Measurements from ENCODE around the gene ZNF787.

ZNF787 gene

DNA sequence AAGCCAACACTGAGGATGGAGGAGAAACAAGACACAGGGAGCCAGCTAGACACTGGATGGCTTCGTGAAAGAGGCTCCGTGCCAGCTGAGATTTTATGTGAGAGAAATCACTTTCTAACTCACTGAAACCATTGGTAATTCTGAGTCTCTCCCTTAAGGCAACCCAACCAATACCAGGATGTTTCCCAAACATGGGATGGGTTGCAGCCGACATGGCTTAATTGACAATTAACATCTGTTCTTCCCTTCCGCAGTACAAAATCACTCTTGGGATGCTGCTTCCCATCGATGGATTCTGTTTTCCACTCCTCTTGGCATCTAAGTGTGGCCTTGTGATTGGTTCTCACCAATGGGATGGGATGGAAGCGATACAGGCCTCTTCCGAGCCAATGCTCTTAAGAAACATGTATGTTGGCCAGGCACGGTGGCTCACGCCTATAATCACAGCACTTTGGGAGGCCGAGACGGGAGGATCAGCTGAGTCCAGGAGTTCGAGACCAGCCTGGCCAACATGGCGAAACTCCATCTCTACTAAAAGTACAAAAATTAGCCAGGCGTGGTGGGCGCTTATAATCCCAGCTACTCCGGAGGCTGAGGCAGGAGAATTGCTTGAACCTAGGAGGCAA is 2.3 kb upstream of the ZNF787 start:
- in situ Hi-C loops (cut with MboI; ENCODE audit: low sequenced_read_pairs): no loop called here

DNA sequence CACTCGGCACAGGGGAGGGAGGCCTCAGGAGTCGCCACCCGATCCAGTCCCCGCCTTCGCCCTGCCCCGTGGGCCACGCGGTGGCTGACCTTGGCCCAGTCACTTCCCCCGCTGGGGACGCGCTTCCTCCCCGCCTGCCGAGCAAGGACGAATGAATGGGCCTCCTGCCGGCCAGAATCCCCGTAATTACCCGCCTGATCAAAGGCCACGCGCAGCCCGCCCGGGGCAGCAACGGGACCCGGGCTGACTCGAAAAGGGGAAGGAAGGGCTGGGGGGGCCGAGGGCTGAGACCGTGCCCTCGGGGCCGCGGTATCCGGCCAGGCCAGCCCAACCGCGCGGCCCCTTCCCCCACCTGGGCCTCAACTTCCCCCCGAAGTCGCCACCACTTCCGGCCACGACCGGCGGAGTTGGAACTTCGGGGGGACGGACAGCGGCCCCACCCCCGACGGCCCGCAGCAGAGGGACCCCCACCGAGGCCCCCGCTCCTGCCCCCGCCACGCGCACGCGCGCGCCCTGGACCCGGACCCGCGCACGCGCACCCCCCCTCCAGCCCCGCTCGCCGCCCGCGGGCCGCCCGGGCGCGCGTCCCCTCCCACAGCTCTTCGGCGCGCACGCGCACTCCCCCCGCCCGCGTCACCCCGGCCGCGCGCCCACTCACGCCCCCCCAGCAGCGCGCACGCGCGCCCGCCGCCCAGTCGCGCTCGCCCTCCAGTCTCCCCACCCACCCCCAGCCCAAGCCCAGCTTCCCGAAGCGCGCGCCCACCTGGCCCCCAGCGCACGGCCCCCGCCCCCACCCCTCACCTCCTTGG is 520 bp downstream of the ZNF787 start:
- in situ Hi-C loops (cut with MboI; ENCODE audit: low sequenced_read_pairs): no loop called here

DNA sequence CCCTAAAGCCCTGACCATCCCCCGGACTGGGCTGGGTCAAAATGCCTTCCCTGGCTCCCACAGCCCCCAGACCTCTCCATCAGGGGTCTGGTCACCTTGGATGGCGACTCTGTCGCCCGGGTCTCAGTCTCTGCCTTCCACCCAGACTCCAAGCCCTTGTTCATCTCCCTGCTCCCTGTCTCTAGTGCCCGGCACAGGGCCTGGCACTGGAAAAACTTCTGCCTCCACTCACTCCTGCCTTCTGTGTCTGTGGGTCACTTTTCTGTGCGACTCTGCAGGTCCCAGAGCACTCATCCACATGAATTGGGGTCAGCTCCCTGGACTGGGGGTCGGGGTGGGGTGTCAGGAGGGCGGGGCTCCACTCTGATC is 1.1 kb downstream of the ZNF787 start:
- in situ Hi-C loops (cut with MboI; ENCODE audit: low sequenced_read_pairs): no loop called here

DNA sequence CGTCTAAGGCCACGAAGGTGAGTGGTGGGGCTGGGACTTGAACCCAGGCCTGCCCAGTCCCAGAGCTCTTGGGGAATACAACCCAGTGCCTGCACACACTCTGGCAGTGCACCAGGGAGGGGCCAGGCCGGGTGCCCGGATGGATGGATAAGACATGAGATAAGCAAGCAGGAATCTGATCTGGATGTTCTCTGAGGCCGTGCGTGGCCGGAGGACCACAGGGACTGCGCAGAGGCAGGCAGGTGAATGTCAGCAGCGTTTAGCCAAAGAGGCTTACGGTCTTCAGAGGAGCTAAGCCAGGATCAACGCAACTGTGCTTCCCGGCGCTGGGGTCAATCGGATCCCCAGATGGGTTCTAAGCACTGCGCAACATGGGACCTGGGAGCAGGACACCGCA is 1.5 kb downstream of the ZNF787 start:
- in situ Hi-C loops (cut with MboI; ENCODE audit: low sequenced_read_pairs): no loop called here

DNA sequence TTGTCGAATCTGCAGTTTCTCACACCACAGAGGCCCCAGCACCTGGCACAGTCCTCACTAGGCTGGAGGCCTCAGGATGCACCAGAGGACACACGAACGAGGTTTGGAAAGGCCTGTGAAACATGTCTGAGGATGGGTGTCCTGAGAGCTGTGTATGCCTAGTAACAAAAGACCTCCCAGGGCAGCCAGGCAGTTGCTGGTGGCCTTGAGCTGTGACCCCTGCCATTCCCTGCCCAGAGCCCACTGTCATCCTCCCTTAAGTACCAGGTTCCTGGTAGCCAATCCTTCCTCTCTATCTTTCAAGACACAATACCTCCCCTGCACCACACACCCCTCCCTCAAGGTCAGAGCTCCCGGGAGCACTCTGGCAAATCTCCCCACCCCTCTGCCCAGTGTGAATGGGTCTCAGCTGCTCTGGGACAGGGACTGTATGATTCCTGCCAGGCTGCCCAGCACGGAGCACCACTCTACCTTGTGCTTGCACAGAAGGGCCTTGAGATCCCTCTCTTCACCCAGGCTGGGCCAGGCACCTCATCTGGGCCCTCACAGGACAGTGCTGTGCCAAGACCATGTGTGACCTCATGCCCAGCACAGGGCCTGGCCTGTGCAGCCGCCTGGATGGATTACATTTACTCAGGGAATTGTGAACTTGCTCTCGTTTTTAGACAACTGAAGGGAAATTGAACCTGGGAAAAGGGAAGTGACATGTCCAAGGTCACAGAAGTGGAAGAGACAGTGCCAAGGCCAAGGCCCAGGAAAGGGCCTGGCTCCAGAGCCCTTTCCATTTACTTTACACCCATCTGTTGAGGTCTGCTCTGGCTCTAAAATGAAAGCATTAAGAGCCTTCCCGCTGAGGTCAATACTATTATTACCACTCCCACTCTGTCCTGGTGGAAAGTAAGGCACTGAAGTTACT is 2.2 kb downstream of the ZNF787 start:
- in situ Hi-C loops (cut with MboI; ENCODE audit: low sequenced_read_pairs): no loop called here

DNA sequence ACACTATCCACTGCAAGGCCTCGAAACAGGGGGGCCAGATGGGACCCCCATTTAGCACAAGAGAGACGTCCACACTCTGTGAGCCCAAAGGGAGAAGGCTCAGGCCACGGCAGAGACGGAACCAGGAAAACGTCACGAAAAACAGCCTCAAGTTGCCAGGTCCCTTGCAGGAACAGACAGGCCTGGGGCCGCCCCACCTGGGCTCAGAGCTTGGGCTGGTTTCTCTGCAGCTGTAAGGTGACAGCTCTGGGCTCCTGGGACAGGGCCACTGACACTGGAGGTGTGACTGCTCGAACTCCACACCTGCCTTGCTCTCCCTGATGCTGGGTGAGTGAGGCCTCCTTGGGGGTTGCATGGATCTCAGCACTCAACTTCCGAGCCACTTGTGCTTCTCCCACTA is 3.2 kb downstream of the ZNF787 start:
- in situ Hi-C loops (cut with MboI; ENCODE audit: low sequenced_read_pairs): no loop called here

DNA sequence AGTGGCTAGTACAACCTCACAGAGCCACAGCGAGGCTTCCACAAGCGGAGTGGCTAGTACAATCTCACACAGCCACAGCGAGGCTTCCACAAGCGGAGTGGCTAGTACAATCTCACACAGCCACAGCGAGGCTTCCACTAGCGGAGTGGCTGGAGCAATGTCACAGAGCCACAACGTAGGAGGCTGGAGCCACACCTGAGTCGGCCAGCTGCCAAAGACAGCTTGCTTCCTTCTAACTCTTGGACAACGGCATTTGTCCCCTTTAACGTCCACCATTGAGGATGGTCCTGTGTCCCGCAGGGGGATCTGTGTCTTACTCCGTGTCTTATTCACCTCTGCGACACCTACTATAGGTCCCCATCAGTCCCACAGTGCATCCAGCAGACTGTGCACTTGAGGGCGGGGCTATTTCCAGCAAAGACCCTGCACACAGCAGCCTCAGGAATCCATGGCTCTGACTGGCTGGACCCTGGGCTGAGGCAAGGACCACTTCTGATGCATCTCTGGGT is 3.7 kb downstream of the ZNF787 start:
- in situ Hi-C loops (cut with MboI; ENCODE audit: low sequenced_read_pairs): no loop called here

DNA sequence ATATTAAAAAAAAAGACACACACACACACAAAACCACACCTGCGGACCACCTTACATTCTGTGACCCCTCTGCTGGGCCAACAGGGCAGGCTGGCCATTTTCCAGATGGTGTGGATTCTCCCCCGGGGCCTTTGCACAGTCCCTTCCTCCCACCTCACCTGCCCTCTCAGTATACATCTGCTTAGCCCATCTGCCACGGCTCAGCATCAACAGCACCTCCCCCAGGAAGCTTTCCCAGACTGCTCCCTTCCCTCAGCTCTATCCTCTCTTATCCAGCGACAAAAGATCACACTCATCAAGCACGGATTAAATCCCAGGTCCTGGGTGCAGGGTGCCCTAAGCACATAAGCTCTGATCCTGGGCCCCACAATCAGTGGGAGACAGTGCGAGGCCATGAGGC is 4.5 kb downstream of the ZNF787 start:
- in situ Hi-C loops (cut with MboI; ENCODE audit: low sequenced_read_pairs): no loop called here

DNA sequence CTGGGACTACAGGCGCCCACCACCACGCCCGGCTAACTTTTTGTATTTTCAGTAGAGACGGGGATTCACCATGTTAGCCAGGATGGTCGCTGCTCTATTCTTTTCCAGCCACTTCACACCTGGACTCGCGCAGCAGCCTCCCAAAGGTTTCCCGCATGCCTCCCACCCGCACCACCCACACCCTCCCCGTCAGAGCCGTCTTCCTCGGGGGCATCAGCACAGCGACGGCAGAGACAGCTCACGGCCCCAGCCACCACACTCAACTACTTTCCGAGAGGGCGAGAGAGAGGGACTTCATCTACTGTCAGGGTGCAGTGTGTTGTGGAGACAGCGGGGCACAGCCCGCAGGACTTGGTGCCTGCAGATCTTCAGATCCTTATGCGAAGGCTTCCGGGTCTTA is 5.6 kb downstream of the ZNF787 start:
- in situ Hi-C loops (cut with MboI; ENCODE audit: low sequenced_read_pairs): no loop called here

DNA sequence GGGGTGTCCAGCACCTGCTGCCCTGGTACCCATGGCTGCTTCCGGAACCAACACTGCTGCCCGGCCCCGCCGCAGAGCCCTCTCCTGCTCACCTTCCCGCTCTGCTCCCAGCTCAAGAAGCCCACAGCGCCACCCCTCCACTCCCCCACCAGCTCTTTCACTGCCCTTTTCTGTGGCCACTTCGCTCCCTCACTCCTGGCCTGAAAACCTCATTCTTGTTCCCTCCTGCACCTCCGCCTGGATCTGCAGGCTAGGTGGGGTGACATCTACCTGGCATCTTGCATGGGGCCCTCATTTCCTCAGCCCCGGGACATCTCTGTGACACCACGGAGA is 6.4 kb downstream of the ZNF787 start:
- in situ Hi-C loops (cut with MboI; ENCODE audit: low sequenced_read_pairs): no loop called here

DNA sequence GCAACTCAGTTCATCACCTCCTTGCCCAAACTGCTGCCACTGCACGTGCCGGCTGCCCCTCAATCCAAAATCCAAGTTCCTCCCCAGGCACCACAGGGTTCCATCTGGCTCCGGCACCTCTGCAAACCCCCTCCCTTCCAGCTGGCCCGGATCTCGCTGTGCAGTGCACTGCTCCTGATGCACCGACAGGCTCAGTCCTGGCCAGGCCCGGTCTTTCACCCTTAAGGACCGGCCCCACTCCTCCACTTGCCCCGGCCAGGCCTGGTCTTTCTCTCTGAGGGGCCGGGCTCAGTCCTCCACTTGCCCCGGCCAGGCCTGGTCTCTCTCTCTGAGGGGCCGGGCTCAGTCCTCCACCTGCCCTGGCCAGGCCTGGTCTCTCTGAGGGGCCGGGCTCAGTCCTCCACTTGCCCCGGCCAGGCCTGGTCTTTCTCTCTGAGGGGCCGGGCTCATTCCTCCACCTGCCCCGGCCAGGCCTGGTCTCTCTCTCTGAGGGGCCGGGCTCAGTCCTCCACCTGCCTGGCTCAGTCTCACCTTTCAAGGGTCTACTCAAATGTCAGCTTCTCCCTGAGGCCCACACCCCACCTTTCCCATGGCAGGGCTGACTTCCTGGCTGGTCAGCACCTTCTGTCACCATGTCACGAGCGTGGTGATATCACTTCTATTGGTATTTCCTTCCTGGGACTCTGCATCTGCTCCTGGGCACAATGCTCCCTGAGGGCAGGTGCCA is 6.9 kb downstream of the ZNF787 start:
- in situ Hi-C loops (cut with MboI; ENCODE audit: low sequenced_read_pairs): no loop called here

DNA sequence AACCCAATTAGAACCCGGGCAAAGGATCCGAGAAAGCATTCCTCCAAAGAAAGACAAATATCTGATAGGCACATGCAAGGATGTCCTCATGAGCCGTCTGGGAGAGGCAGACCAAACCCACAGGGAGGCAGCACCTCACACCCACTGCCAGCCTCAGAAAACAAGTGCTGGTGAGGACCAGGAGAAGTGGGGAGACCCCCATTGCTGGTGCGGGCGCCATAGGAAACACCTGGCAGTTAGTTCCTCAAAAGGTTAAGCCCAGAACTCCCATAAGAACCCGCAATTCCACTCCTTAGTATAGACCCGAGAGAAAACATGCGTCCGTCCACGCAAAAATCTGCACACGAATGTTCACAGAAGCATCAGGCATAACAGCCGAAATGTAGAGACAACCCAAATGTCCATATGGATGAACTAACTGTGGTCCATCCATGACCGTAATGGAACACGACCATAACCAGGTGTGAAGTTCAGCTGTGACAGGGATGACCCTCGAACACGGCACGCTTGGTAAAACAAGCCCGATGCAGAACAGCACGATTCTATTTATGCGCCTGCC is 7.9 kb downstream of the ZNF787 start:
- in situ Hi-C loops (cut with MboI; ENCODE audit: low sequenced_read_pairs): no loop called here

DNA sequence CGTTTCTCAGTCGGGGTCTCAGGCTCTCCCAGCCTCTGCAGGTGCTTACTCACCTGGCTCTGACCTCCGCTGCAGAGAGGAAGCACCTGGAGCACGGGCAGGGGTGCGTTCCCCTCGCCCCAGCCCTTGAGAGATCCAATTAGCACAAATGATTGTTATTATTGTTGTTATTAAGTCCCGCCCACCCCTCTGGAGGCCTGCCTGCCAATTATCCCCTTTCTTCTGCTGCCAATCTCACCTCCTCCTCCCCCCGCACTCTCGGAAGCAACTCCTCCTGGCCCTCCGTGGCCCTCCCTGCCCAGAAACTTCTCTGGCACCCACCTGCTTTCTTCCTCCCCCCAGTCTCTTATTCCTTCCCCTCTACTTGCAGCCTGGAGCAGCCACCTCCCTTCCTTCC is 8.8 kb downstream of the ZNF787 start:
- in situ Hi-C loops (cut with MboI; ENCODE audit: low sequenced_read_pairs): no loop called here

DNA sequence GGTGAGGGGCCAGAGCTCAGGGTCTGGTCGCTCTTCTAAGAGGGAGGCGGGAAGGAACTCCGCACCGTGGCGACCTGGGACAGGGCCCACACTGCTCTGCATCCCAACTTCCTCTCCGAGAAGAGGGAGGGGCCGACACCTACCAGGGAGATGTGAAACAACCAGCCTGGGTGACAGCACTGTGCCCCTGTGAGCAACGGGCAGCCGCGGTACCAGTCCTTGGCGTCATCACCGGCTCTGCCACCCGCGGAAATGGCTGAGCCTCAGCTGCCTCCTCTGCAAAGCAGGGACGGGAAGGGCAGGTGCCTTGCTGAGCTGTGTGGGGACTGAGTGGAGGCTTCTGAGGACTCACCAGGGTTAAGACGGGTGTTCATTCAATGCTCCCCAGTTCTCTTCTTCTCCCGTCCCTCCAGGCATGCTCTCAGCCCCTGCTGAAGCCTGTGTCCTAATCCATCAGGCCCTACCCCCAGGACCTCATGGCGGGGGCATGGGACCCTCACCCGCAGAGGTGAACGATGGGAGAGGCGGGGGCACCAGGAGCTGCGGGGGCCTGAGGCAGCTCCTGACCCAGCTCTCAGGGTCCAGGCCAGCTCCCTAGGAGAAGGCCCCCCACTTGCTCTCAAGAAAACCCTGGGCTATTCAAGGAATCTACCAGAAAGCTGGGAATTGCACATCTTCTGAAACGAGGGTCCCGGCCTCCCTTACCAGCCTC is 9.3 kb downstream of the ZNF787 start:
- in situ Hi-C loops (cut with MboI; ENCODE audit: low sequenced_read_pairs): no loop called here

DNA sequence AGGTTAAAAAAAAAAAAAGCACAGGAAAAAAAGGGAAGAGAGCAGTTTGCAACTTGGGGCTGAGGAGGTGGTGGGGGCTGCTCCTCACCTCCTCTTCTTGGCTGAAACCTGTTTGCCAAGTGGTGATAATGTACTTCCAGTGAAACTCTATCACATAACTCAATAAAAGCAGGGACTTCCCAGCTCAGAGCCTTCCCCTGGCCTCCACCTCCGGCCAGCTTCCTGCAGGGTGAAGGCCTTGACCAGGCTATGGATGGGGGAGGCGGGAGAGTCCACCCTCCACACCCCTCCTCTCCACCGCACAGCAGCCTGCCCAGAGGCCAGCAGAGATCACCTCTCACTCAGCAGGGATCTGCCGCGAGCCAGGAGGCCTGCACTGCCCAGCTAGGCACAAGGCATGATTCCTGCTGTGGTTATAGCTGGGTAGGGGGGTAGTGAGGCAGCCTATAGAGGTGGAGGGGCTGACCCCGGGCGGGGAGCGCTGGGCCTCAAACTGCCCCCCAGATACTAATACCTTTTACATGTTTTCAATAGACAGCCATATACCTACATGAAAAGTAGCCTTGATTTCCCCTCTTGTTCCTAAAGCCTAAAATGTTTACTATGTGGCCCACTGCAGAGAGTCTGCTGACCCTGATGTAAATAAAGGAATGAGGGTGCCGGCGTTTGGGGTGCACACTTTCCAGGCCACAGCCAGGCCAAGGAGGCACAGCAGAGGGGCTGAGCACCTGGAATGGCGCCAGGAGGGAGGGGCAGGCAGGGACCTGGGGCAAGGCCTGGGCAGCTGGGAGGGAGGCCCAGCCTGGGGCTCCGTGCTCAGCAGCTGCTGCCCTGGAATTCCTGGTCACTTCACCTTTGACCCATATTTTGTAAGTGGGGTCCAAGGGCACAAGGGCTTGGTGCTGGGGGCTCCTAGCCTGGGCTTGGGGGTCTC is 10.3 kb downstream of the ZNF787 start:
- in situ Hi-C loops (cut with MboI; ENCODE audit: low sequenced_read_pairs): no loop called here

DNA sequence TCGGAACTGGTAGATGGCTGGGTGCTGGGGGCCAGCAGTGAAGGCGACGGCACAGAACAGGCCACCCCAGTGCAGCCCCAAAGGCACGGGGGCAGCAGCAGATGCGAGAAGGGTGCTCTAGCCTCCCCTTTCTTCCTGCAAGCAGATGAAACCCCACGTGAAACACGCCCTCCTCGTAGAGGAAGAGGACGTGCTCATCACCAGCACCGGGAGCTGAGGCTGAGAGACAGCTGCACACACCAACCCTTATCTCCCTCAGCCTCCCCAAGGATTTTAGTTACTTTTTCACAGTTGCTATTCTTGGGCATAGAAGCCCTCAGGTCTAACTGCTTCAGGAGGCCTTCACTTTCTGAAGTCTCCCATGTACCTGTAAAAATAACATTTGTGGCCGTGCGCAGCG is 11.9 kb downstream of the ZNF787 start:
- in situ Hi-C loops (cut with MboI; ENCODE audit: low sequenced_read_pairs): no loop called here

DNA sequence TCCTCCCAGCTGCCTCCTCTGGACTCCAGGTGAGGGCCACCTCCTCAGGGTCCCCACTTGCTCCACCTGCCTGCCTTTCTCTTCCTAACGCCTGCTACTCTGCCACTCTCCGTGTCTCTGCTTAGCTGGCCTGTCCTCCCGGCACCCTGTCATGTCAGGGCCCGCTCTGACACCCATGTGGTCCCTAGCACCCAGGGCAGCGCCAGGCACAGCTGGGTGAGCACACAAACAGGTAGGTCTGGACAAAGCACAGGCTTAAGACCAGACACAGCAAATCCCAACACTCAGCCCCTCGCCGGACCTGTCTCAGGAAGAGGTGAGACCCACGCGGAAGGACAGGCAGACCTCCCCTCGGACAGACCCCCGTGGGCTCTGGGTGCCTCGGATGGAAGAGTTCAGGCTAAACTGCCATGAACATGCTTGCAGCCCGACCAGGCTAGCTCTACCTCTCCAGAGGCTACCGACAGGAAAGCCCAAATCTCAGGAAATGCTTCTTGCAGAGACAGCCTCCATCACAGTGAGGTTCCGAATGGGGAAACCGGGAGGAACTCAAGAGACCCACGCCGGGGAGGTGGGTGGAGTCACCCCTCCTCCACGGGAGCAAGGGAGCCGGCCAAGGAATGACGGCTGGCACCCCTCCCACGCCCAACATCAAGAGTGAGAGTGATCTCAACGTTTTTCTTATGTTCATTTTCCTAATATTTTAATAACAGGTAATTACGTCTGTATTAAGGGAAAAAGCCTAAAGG is 12.5 kb downstream of the ZNF787 start:
- in situ Hi-C loops (cut with MboI; ENCODE audit: low sequenced_read_pairs): no loop called here

DNA sequence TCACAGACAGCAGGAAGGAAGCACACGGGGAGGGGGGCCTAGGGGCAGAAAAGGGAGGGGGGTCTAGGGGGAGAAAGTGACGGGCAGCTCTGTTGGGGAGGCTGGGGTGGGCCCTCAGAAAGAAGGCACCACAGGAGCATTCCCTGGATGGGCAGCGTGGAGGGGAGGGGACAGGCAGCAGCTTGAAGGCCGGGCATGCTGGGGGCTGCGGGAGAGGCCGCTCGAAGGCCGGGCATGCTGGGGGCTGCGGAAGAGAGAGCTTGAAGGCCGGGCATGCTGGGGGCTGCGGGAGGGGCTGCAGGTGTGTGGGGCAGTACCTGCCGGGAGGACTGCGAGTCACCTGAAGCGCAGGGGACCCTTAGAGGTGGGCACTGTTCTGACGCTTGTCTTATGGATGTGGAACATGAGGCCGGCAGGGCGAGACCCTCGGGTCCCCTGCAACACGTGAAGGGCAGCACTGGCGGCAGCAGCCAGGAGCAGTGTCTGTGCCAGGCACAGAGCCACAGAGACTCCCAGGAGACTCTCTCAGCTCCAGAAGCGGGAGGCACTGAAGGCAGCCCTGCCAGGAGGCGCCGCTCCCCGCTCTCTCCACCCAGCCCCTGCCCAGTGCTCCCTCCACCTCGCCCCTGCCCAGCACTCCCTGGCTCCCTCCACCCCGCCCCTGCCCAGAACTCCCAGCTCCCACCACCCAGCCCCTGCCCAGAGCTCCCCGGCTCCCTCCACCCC is 13.3 kb downstream of the ZNF787 start:
- in situ Hi-C loops (cut with MboI; ENCODE audit: low sequenced_read_pairs): no loop called here

Data from HL-60/S4 treated with phorbol 12-myristate 13-acetate at 8.2 ng/mL for 4 days and 3 days (cell line).